HG03064 (cell line): ENCODE data around the gene ADCY5.

Experiments
- ATAC-seq: cut with Tn5 transposase; IDR thresholded peaks from one replicate; pipeline ENCODE4 v1.9.1; 2021; ENCODE audit warnings: low read depth; ENCODE audit not compliant: unreplicated experiment

Gene ADCY5

GRCh38 chr3:123331651-123332050 is 117.2 kb downstream of the ADCY5 start:
- no peak for ATAC-seq

- no peak for ATAC-seq
Measured at GRCh38 chr3:123331006-123331405, 117.9 kb downstream of the ADCY5 start.

GRCh38 chr3:123330441-123330991 is 118.4 kb downstream of the ADCY5 start:
- no peak for ATAC-seq

GRCh38 chr3:123329636-123330340 is 119.1 kb downstream of the ADCY5 start:
- no peak for ATAC-seq

- no peak for ATAC-seq
Measured at GRCh38 chr3:123328851-123329635, 119.8 kb downstream of the ADCY5 start.

GRCh38 chr3:123327956-123328850 is 120.7 kb downstream of the ADCY5 start:
- no peak for ATAC-seq

GRCh38 chr3:123327480-123327879 is 121.4 kb downstream of the ADCY5 start:
- no peak for ATAC-seq

- ATAC-seq = no peak
Measured at GRCh38 chr3:123326531-123326930, 122.4 kb downstream of the ADCY5 start.

- ATAC-seq = no peak
Measured at GRCh38 chr3:123325766-123326256, 123.1 kb downstream of the ADCY5 start.

- no peak for ATAC-seq
Measured at GRCh38 chr3:123324880-123325765, 123.8 kb downstream of the ADCY5 start.

- ATAC-seq = no peak
Measured at GRCh38 chr3:123323781-123324180, 125.1 kb downstream of the ADCY5 start.

GRCh38 chr3:123322866-123323265 is 126.0 kb downstream of the ADCY5 start:
- no peak for ATAC-seq

- ATAC-seq = no peak
Measured at GRCh38 chr3:123321806-123322205, 127.1 kb downstream of the ADCY5 start.

- ATAC-seq = no peak
Measured at GRCh38 chr3:123320221-123320620, 128.7 kb downstream of the ADCY5 start.

- ATAC-seq = no peak
Measured at GRCh38 chr3:123319760-123320159, 129.1 kb downstream of the ADCY5 start.

- ATAC-seq = no peak
Measured at GRCh38 chr3:123318374-123318773, 130.5 kb downstream of the ADCY5 start.

- ATAC-seq = no peak
Measured at GRCh38 chr3:123317716-123318115, 131.2 kb downstream of the ADCY5 start.

GRCh38 chr3:123315271-123315595 is 133.7 kb downstream of the ADCY5 start:
- no peak for ATAC-seq

GRCh38 chr3:123314359-123315270 is 134.3 kb downstream of the ADCY5 start:
- ATAC-seq = no peak
